HepG2 (cell line): ENCODE results near the gene SRCAP. TPM values are rescaled to one million over a fixed set of nuclear protein-coding genes. Genes with fewer than 3 reads are reported as not detected.

Source experiments
- ATAC-seq: fragments of 200-7000 bp; cut with Tn5 transposase; 3 replicates; pipeline ENCODE4 v1.9.1; 2020; ENCODE audit warnings: mild to moderate bottlenecking, moderate library complexity
- BruUV-seq: library from RNA; stranded (reverse); fragments of 400-500 nt; replicated peaks from 2 replicates; lab custom pipeline; 2021; lab: Mats Ljungman, UMichigan
- CTCF ChIA-PET: fragments of 300-600 bp; formaldehyde crosslinking; extraction: SDS; loops from one replicate; lab custom pipeline; 2021; ENCODE audit warnings: low total read pairs, inconsistent platforms, low intra/inter-chr PET ratio; lab: Yijun Ruan, JAX
- POLR2A ChIA-PET: fragments of 350-600 bp; sonication (Branson Sonifier 250); formaldehyde crosslinking; loops from one replicate; lab custom pipeline; 2020; ENCODE audit warnings: antibody characterized with exemption, inconsistent platforms; lab: Yijun Ruan, JAX
- DNase-seq: peaks from one replicate; pipeline ENCODE4 v3.0.0-alpha.2; 2015; ENCODE audit warnings: low spot score
- FAIRE-seq: peaks from 3 replicates; lab custom pipeline; 2011; peaks lifted over from hg19 to GRCh38; lab: Jason Lieb, UNC
- H2AFZ ChIP-seq: one replicate; pipeline ENCODE4 v1.6.1; 2011; ENCODE audit warnings: low read length, inconsistent platforms
- H3K27ac ChIP-seq: fragments of 300-600 bp; 3 replicates; pipeline ENCODE4 v1.8.0; 2011; ENCODE audit warnings: mixed run types, mild to moderate bottlenecking, mixed read lengths, low read length, inconsistent platforms; ENCODE audit not compliant: insufficient read depth; ENCODE audit errors: extremely low read length
- H3K27me3 ChIP-seq, 2 experiments: fragments of 200-600 bp in 1 of 2; 2 replicates in 1 of 2; 3 replicates in 1 of 2; pipeline versions ENCODE4 v1.6.0 to v1.8.0; 2011; ENCODE audit warnings: low read length in 2 of 2, mild to moderate bottlenecking in 2 of 2, moderate library complexity in 2 of 2, inconsistent platforms in 1 of 2; ENCODE audit not compliant: insufficient read depth in 2 of 2, control insufficient read depth in 1 of 2
- H3K36me3 ChIP-seq, 2 experiments: fragments of 200-600 bp in 1 of 2; replicated peaks in 1 of 2; 2 replicates in 1 of 2; 3 replicates in 1 of 2; pipeline versions ENCODE4 v1.5.1 to v1.8.0; 2011; ENCODE audit warnings: low read length in 2 of 2, inconsistent platforms in 1 of 2; ENCODE audit not compliant: insufficient read depth in 2 of 2, control insufficient read depth in 1 of 2
- H3K4me1 ChIP-seq: 2 replicates; pipeline ENCODE4 v1.5.1; 2012; ENCODE audit warnings: low read length, inconsistent platforms; ENCODE audit not compliant: insufficient read depth
- H3K4me2 ChIP-seq: 2 replicates; pipeline ENCODE4 v1.6.0; 2011; ENCODE audit warnings: low read depth, low read length, inconsistent platforms
- H3K4me3 ChIP-seq, 3 experiments: fragments of 200-600 bp in 1 of 3; sonication (generic), shearing (Covaris generic) in 1 of 3; replicated peaks in 1 of 3; 2 replicates each; pipeline ENCODE4 v1.5.1; 2011 to 2016; ENCODE audit warnings: low read length in 3 of 3, inconsistent platforms in 2 of 3, low read depth in 2 of 3, mild to moderate bottlenecking in 2 of 3, control low read depth in 1 of 3, mixed read lengths in 1 of 3; ENCODE audit not compliant: insufficient read depth in 1 of 3
- H3K79me2 ChIP-seq: one replicate; pipeline ENCODE4 v1.6.1; 2011; ENCODE audit warnings: low read length, inconsistent platforms; ENCODE audit not compliant: insufficient read depth
- H3K9ac ChIP-seq: 2 replicates; pipeline ENCODE4 v1.6.0; 2011; ENCODE audit warnings: mild to moderate bottlenecking, low read depth, low read length, inconsistent platforms; ENCODE audit not compliant: insufficient read depth
- H3K9me3 ChIP-seq: 2 replicates; pipeline ENCODE4 v1.5.1; 2012; ENCODE audit warnings: mild to moderate bottlenecking, low read length
- H4K20me1 ChIP-seq: 2 replicates; pipeline ENCODE4 v1.6.0; 2011; ENCODE audit warnings: inconsistent platforms, mild to moderate bottlenecking, low read length, moderate library complexity; ENCODE audit not compliant: insufficient read depth
- AGO2 ChIP-seq: fragments of 200-400 bp; formaldehyde crosslinking; optimal IDR thresholded peaks from 2 replicates; pipeline ENCODE3; 2017; ENCODE audit warnings: mild to moderate bottlenecking, low read depth, low read length, moderate library complexity
- AKAP8 ChIP-seq: sonication (generic); formaldehyde crosslinking; IDR thresholded peaks from 2 replicates; pipeline ENCODE4 v1.5.1; 2020; ENCODE audit warnings: mild to moderate bottlenecking, missing genetic modification reagents
- ASH2L ChIP-seq: fragments of 300-600, 200-600 bp; sonication (generic); IDR thresholded peaks from 2 replicates; pipeline ENCODE4 v1.7.0; 2017; ENCODE audit warnings: low read depth, mild to moderate bottlenecking, moderate library complexity, mixed read lengths, low read length; ENCODE audit not compliant: insufficient read length
- CHCHD3 ChIP-seq: sonication (generic); formaldehyde crosslinking; IDR thresholded peaks from 2 replicates; pipeline ENCODE4 v1.8.0; 2022; ENCODE audit warnings: mild to moderate bottlenecking, missing genetic modification reagents, moderate library complexity
- HES4 ChIP-seq: sonication (generic); formaldehyde crosslinking; IDR thresholded peaks from 2 replicates; pipeline ENCODE4 v1.9.0; 2021; ENCODE audit warnings: mild to moderate bottlenecking, missing genetic modification reagents, borderline replicate concordance
- HOXA5 ChIP-seq: sonication (generic); formaldehyde crosslinking; IDR thresholded peaks from 2 replicates; pipeline ENCODE4 v1.4.0; 2020; ENCODE audit warnings: missing genetic modification reagents
- HOXA7 ChIP-seq: sonication (generic); formaldehyde crosslinking; IDR thresholded peaks from 2 replicates; pipeline ENCODE4 v1.8.1; 2022; ENCODE audit warnings: mild to moderate bottlenecking, missing genetic modification reagents, moderate library complexity
- KMT2B ChIP-seq: IDR thresholded peaks from 2 replicates; pipeline ENCODE4 v1.6.1; 2016; ENCODE audit warnings: missing genetic modification reagents, missing compliant biosample characterization
- MED1 ChIP-seq: sonication (generic); formaldehyde crosslinking; IDR thresholded peaks from 2 replicates; pipeline ENCODE4 v1.4.0; 2020; ENCODE audit warnings: missing genetic modification reagents
- MTERF4 ChIP-seq: sonication (generic); formaldehyde crosslinking; IDR thresholded peaks from 2 replicates; pipeline ENCODE4 v1.8.0; 2023; ENCODE audit warnings: mild to moderate bottlenecking, missing genetic modification reagents
- MXD3 ChIP-seq: IDR thresholded peaks from 2 replicates; pipeline ENCODE4 v1.6.1; 2016; ENCODE audit warnings: mild to moderate bottlenecking, missing biosample characterization, missing genetic modification reagents
- POLR2AphosphoS5 ChIP-seq: IDR thresholded peaks from 2 replicates; pipeline ENCODE4 v1.6.1; 2012; ENCODE audit warnings: low read depth, low read length
- RXRA ChIP-seq: sonication (generic); formaldehyde crosslinking; IDR thresholded peaks from 2 replicates; pipeline ENCODE4 v1.5.1; 2020; ENCODE audit warnings: missing genetic modification reagents
- ZBTB37 ChIP-seq: sonication (generic); formaldehyde crosslinking; IDR thresholded peaks from 2 replicates; pipeline ENCODE4 v1.4.0; 2020; ENCODE audit warnings: mild to moderate bottlenecking, missing genetic modification reagents
- ZBTB49 ChIP-seq: sonication (generic); formaldehyde crosslinking; IDR thresholded peaks from 2 replicates; pipeline ENCODE4 v1.4.0; 2020; ENCODE audit warnings: missing genetic modification reagents, borderline replicate concordance
- ZNF317 ChIP-seq: sonication (generic); formaldehyde crosslinking; IDR thresholded peaks from 2 replicates; pipeline ENCODE4 v1.5.0; 2020; ENCODE audit warnings: mild to moderate bottlenecking, missing genetic modification reagents
- ZNF333 ChIP-seq: sonication (generic); formaldehyde crosslinking; IDR thresholded peaks from 2 replicates; pipeline ENCODE4 v1.4.0; 2020; ENCODE audit warnings: mild to moderate bottlenecking, missing genetic modification reagents, borderline replicate concordance
- ZNF775 ChIP-seq: sonication (generic); formaldehyde crosslinking; IDR thresholded peaks from 2 replicates; pipeline ENCODE4 v1.4.0; 2020; ENCODE audit warnings: missing genetic modification reagents, mild to moderate bottlenecking, moderate library complexity, borderline replicate concordance
- WGBS: methylation state at CpG from one replicate; pipeline ENCODE4 v1.1.6; 2017; ENCODE audit warnings: low lambda C conversion rate; 5-methylcytosine and 5-hydroxymethylcytosine counted together
- in situ Hi-C: cut with HindIII; loops from 2 replicates; pipeline ENCODE4 v1.10.0; 2017; ENCODE audit warnings: low pct_unique_long_range_greater_than_20kb; ENCODE audit not compliant: extremely low pct_ligation_motif_present
- intact Hi-C: fragments of 100-400 bp; cut with micrococcal nuclease; formaldehyde crosslinking; loops from one replicate; pipeline ENCODE4 v1.10.0; 2022; ENCODE audit not compliant: unreplicated experiment
- polyA plus RNA-seq, 8 experiments: library from polyadenylated mRNA; depleted of rRNA in 3 of 8; stranded (reverse) in 7 of 8; unstranded in 1 of 8; fragments of >200 nt; fragmentation: Illumina TruSeq in 4 of 8; extraction: Trizol in 4 of 8; gene quantifications; 2 replicates each; pipeline versions ENCODE4 v1.2.1 to v1.2.3, GENCODE V29; 2011 to 2016; ENCODE audit warnings: low read depth in 4 of 8, missing spikeins in 1 of 8, mixed read lengths in 1 of 8; ENCODE audit not compliant: insufficient read depth in 1 of 8
- total RNA-seq, 5 experiments: library from RNA; depleted of rRNA; stranded (reverse); fragments of >200 nt; fragmentation: Illumina TruSeq; extraction: Trizol; gene quantifications; 2 replicates each; pipeline ENCODE4 v1.2.3, GENCODE V29; 2016; ENCODE audit warnings: low read depth in 1 of 5

SRCAP gene
- total and polyA plus RNA-seq, 2 of the 13 experiments (the other 11 are each of a cell fraction or from before 2014, with no cell fraction given), result 4.9 to 9.0 TPM

- no peaks in the 10 kb centered on the region; a peak in 1 of 5 replicates for H3K27me3 ChIP-seq
- H3K4me1 ChIP-seq, result peaks cover 36% of the 10 kb centered on the region
- H3K4me3 ChIP-seq, result no peak overlapping the region
- in situ Hi-C loops, result no loop called here
- intact Hi-C loops, result loop anchor here (5.0 kb wide), 1 partner anchor 34 kb away; no protein-coding TSS in a partner anchor
- no peak overlapping the region for H3K4me2 ChIP-seq
- WGBS, result 97% methylated on average over 14 of the region's 14 CpGs
- no TSS peak for BruUV-seq
- no peak overlapping the region for H2AFZ ChIP-seq
- H3K27ac ChIP-seq, result no peak overlapping the region
- no peak for DNase-seq
- H4K20me1 ChIP-seq, result no peaks in the 10 kb centered on the region; the same call in 1 of the 2 replicates
- H3K9me3 ChIP-seq, result no peaks in the 10 kb centered on the region
- H3K36me3 ChIP-seq, result peaks cover 16 to 36% of the 10 kb centered on the region in 2 experiments
- ChIA-PET CTCF (no interaction called here), POLR2A (interaction anchor here (1.2 to 3.1 kb wide), 5 partner anchors 8 to 61 kb away, joined by 3 to 10 read pairs (median 6); partner anchors contain the start of genes PHKG2 and ZNF629)
- ATAC-seq, result no peak
- no peak overlapping the region for H3K9ac ChIP-seq
- FAIRE-seq, result no peak
- peaks cover 9% of the 10 kb centered on the region for H3K79me2 ChIP-seq
- TF ChIP-seq CHCHD3 (CRISPR knock-in tag) (0 out of 2 replicates have a peak, but pooled peaks have one; percentile 23), ZNF333 (CRISPR knock-in tag) (0 out of 2 replicates have a peak, but pooled peaks have one; percentile 30), ZBTB37 (CRISPR knock-in tag) (no peak), MTERF4 (CRISPR knock-in tag) (no peak), RXRA (CRISPR knock-in tag) (no peak), MED1 (CRISPR knock-in tag) (peak; percentile 11; the same call in 1 of the 2 replicates), POLR2AphosphoS5 (peak; percentile 30), ZBTB49 (no peak), ASH2L (no peak), AGO2 (peak; percentile 81), MXD3 (CRISPR knock-in tag) (no peak), KMT2B (CRISPR knock-in tag) (no peak), AKAP8 (CRISPR knock-in tag) (peak; percentile 84), HES4 (peak; percentile 25; the same call in 1 of the 2 replicates), HOXA7 (CRISPR knock-in tag) (no peak), ZNF775 (CRISPR knock-in tag) (no peak), ZNF317 (CRISPR knock-in tag) (0 out of 2 replicates have a peak, but pooled peaks have one; percentile 34), HOXA5 (CRISPR knock-in tag) (no peak)
Measured at GRCh38 chr16:30778549-30779244, 79.7 kb downstream of the SRCAP start.
